ENCODE results near the gene RHOJ. TPM values are rescaled to one million over a fixed set of nuclear protein-coding genes. Genes with fewer than 3 reads are reported as not detected.

Gene RHOJ
- total and polyA plus RNA-seq, 2 of the 13 experiments (the other 11 are each of a cell fraction or from before 2014, with no cell fraction given) = 0.22 to 1.3 TPM

DNA sequence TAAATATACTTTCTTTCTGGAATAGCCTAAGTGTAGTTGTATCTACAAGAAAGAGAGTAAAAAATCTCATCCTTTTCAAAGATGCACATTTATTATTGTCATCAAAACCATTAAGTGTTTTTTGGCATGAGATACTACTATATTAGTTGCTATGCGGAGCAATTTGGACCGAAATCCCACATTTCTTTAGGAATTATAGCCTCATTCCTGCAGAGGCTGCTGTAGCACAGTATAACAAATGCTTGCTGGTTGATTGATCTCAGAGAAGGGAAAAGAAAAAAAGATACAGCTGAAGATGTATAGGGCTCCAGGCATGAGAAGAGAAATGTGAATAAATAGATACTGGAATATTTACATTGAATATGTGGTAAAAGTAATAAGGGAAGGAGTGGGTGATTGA is 36.0 kb downstream of the RHOJ start:
- 70% methylated on average over 2 of the region's 2 CpGs for WGBS (ENCODE audit: low lambda C conversion rate)
- H3K27ac ChIP-seq (ENCODE audit: extremely low read length, insufficient read depth, low read length) = no peak overlapping the region
- CTCF ChIA-PET (ENCODE audit: low intra/inter-chr PET ratio, low total read pairs) = no interaction called here
- H3K4me1 ChIP-seq (ENCODE audit: insufficient read depth, low read length) = no peaks in the 10 kb centered on the region
- no peak for TF ChIP-seq KLF9 (CRISPR knock-in tag; IDR thresholded peaks at IDR 0.05; ENCODE audit: low read depth)
- no peak for TF ChIP-seq GATA4 (IDR thresholded peaks at IDR 0.05; ENCODE audit: borderline replicate concordance, low read depth)
- TF ChIP-seq, protein P1, sequence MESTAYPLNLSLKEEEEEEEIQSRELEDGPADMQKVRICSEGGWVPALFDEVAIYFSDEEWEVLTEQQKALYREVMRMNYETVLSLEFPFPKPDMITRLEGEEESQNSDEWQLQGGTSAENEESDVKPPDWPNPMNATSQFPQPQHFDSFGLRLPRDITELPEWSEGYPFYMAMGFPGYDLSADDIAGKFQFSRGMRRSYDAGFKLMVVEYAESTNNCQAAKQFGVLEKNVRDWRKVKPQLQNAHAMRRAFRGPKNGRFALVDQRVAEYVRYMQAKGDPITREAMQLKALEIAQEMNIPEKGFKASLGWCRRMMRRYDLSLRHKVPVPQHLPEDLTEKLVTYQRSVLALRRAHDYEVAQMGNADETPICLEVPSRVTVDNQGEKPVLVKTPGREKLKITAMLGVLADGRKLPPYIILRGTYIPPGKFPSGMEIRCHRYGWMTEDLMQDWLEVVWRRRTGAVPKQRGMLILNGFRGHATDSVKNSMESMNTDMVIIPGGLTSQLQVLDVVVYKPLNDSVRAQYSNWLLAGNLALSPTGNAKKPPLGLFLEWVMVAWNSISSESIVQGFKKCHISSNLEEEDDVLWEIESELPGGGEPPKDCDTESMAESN (CRISPR knock-in tag; conservative IDR thresholded peaks at IDR 0.05) = no peak
- TF ChIP-seq RFXANK (CRISPR knock-in tag; IDR thresholded peaks at IDR 0.05) = no peak
- TF ChIP-seq ZNF790 (CRISPR knock-in tag; IDR thresholded peaks at IDR 0.05; ENCODE audit: borderline replicate concordance) = no peak
- TF ChIP-seq, protein P2, sequence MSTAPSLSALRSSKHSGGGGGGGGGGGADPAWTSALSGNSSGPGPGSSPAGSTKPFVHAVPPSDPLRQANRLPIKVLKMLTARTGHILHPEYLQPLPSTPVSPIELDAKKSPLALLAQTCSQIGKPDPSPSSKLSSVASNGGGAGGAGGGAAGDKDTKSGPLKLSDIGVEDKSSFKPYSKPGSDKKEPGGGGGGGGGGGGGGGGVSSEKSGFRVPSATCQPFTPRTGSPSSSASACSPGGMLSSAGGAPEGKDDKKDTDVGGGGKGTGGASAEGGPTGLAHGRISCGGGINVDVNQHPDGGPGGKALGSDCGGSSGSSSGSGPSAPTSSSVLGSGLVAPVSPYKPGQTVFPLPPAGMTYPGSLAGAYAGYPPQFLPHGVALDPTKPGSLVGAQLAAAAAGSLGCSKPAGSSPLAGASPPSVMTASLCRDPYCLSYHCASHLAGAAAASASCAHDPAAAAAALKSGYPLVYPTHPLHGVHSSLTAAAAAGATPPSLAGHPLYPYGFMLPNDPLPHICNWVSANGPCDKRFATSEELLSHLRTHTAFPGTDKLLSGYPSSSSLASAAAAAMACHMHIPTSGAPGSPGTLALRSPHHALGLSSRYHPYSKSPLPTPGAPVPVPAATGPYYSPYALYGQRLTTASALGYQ (CRISPR knock-in tag; IDR thresholded peaks at IDR 0.05) = no peak
- TF ChIP-seq, protein P3, sequence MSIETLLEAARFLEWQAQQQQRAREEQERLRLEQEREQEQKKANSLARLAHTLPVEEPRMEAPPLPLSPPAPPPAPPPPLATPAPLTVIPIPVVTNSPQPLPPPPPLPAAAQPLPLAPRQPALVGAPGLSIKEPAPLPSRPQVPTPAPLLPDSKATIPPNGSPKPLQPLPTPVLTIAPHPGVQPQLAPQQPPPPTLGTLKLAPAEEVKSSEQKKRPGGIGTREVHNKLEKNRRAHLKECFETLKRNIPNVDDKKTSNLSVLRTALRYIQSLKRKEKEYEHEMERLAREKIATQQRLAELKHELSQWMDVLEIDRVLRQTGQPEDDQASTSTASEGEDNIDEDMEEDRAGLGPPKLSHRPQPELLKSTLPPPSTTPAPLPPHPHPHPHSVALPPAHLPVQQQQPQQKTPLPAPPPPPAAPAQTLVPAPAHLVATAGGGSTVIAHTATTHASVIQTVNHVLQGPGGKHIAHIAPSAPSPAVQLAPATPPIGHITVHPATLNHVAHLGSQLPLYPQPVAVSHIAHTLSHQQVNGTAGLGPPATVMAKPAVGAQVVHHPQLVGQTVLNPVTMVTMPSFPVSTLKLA (IDR thresholded peaks at IDR 0.05) = no peak
- TF ChIP-seq, protein P4, sequence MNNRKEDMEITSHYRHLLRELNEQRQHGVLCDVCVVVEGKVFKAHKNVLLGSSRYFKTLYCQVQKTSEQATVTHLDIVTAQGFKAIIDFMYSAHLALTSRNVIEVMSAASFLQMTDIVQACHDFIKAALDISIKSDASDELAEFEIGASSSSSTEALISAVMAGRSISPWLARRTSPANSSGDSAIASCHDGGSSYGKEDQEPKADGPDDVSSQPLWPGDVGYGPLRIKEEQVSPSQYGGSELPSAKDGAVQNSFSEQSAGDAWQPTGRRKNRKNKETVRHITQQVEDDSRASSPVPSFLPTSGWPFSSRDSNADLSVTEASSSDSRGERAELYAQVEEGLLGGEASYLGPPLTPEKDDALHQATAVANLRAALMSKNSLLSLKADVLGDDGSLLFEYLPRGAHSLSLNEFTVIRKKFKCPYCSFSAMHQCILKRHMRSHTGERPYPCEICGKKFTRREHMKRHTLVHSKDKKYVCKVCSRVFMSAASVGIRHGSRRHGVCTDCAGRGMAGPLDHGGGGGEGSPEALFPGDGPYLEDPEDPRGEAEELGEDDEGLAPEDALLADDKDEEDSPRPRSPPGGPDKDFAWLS (CRISPR knock-in tag; IDR thresholded peaks at IDR 0.05; ENCODE audit: borderline replicate concordance) = no peak
- no peak for TF ChIP-seq ZNF891 (CRISPR knock-in tag; IDR thresholded peaks at IDR 0.05)
- no peak for DNase-seq (ENCODE audit: low spot score)
- no peak for FAIRE-seq
- H4K20me1 ChIP-seq (ENCODE audit: insufficient read depth, low read length) = no peaks in the 10 kb centered on the region
- H3K36me3 ChIP-seq (replicated peaks in 1 of 2; ENCODE audit: control insufficient read depth in 1 of 2, insufficient read depth in 2 of 2, low read length in 2 of 2) = no peaks in the 10 kb centered on the region
- no TSS peak for BruUV-seq (replicated peaks)
- H3K27me3 ChIP-seq (ENCODE audit: control insufficient read depth in 1 of 2, insufficient read depth in 2 of 2, low read length in 2 of 2) = no peaks in the 10 kb centered on the region; a peak in 1 of 5 replicates
- in situ Hi-C loops (cut with HindIII; ENCODE audit: extremely low pct_ligation_motif_present, low pct_unique_long_range_greater_than_20kb) (no loop called here), intact Hi-C loops (cut with micrococcal nuclease; ENCODE audit: unreplicated experiment) (no loop called here)
- no peak overlapping the region for H2AFZ ChIP-seq (ENCODE audit: low read length)
- POLR2A ChIA-PET = no interaction called here
- H3K79me2 ChIP-seq (ENCODE audit: insufficient read depth, low read length) = no peaks in the 10 kb centered on the region
- no peak for ATAC-seq
- H3K9me3 ChIP-seq (ENCODE audit: low read length) = no peaks in the 10 kb centered on the region
- no peak overlapping the region for H3K4me2 ChIP-seq (ENCODE audit: low read depth, low read length)
- H3K4me3 ChIP-seq (replicated peaks in 1 of 3; ENCODE audit: insufficient read depth in 1 of 3, low read depth in 2 of 3, low read length in 3 of 3) = no peak overlapping the region
- H3K9ac ChIP-seq (ENCODE audit: insufficient read depth, low read depth, low read length) = no peak overlapping the region
